ENCODE results near the gene PRTN3. TPM values are rescaled to one million over a fixed set of nuclear protein-coding genes. Genes with fewer than 3 reads are reported as not detected.
A peak's percentile ranks its signal among the peaks of the same experiment; 100 is the strongest.

PRTN3 gene
- total RNA-seq, 4 donors from 2014 or later = not detected

DNA sequence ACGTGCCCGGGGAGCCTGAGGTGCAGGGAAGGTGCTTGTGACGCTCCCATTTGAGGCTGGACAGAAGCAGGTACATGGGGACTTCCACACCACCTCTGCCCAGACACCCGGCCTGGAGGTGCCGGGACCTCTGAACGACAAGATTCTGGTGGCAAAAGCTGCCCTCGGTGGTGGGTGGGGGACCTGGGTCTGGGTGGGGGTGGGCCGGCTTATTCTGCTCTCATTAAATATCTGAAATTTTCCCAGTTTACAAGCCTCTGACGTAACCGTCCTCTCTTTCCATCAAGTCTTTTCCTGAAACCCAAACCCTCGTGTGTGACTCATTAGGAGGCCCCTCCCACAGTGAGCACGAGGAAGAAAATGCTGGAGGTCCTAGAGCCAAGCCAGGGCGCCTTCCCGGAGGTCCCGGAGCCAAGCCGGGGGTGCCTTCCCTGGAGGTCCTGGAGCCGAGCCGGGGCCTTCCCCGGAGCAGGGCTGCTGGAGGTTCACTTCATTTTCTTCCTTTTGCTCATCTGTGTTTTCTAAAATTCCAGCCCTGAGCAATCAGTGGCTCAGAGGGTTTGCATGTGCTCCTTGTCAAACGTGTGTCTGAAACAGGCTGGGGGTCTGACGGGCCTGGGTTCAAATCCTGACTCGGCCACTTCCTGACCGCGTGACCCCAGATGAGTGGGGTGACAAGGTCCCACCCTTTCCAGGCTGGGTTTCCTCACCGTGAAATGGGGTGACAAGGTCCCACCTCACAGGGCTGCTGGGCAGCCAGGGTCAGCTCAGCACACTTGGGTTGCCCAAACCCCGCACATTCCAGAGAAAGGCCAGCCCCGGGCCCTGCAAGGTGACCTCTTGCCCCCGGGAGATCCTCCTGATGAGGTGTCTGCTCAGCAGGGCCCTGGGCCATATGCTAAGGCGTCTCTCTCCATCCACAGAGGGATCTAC, 28.7 kb downstream of the PRTN3 start:
- Histone ChIP-seq H3K36me3 (peaks cover 0 to 76% (median 0%) of the 10 kb centered on the region in 3 donors), H3K27ac (peak overlapping the region; percentile 80 to 90 (median 86)), H3K4me1 (peaks cover 0 to 43% (median 13%) of the 10 kb centered on the region in 4 donors), H3K4me3 (no peak overlapping the region), H3K27me3 (no peaks in the 10 kb centered on the region), H3K9me3 (no peaks in the 10 kb centered on the region)
- peak; percentile 58 to 80 for DNase-seq (ENCODE audit: low spot score in 2 of 2)
- WGBS, 2 donors = 54% methylated on average over 29 of the region's 29 CpGs
- TF ChIP-seq POLR2A (IDR thresholded peaks at IDR 0.05) (no peak), CTCF (IDR thresholded peaks at IDR 0.05) (no peak), EP300 (IDR thresholded peaks at IDR 0.05) (peak in 1 of 2 donors; percentile 59)

GRCh38 chr19:870314-870713, 29.5 kb downstream of the PRTN3 start:
- no peaks in the 10 kb centered on the region for H3K27me3 ChIP-seq
- H3K4me1 ChIP-seq = peaks cover 0 to 43% (median 13%) of the 10 kb centered on the region in 4 donors
- no peak for TF ChIP-seq EP300 (IDR thresholded peaks at IDR 0.05)
- no peak for TF ChIP-seq CTCF (IDR thresholded peaks at IDR 0.05)
- TF ChIP-seq POLR2A (IDR thresholded peaks at IDR 0.05) = no peak
- H3K9me3 ChIP-seq = no peaks in the 10 kb centered on the region
- H3K4me3 ChIP-seq = no peak overlapping the region
- DNase-seq (ENCODE audit: low spot score in 2 of 2) = no peak
- peak overlapping the region; percentile 68 to 90 (median 82) for H3K27ac ChIP-seq
- H3K36me3 ChIP-seq = peaks cover 0 to 84% (median 0%) of the 10 kb centered on the region in 3 donors
- WGBS, 2 donors = 88 to 92% methylated on average over 8 of the region's 8 CpGs

DNA sequence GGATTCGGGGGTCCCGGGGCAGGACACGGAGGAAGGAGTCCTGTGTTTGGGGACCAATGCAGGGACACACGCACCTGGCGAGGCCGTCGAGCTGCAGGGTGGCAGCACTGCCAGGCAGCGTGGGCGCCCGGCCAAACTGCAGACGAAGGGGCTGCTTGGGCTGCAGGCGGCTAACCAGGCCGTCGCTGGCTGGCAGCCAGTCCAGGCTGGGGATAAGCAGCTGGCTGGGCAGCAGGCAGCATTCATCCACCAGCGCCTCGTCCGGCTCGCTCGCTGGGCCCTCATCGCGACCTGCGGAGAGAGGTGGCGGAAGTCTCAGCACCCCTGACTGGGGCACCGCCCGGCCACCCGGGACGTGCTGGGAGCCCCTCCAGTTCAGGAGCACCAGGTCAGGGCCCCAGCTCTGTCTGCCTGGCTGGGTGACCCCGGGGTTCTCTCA, 30.2 kb downstream of the PRTN3 start:
- WGBS, 2 donors = 77% methylated on average over 12 to 15 of the region's 28 CpGs
- peaks cover 0 to 43% (median 13%) of the 10 kb centered on the region in 4 donors for H3K4me1 ChIP-seq
- peaks cover 0 to 85% (median 0%) of the 10 kb centered on the region in 3 donors for H3K36me3 ChIP-seq
- H3K27ac ChIP-seq = peak overlapping the region in 1 of 4 donors; percentile 90
- TF ChIP-seq EP300 (IDR thresholded peaks at IDR 0.05) (peak in 1 of 2 donors; percentile 9), CTCF (IDR thresholded peaks at IDR 0.05) (no peak)
- no peaks in the 10 kb centered on the region for H3K27me3 ChIP-seq
- no peak overlapping the region for H3K4me3 ChIP-seq
- no peaks in the 10 kb centered on the region for H3K9me3 ChIP-seq
- DNase-seq (ENCODE audit: low spot score in 2 of 2) = no peak

DNA sequence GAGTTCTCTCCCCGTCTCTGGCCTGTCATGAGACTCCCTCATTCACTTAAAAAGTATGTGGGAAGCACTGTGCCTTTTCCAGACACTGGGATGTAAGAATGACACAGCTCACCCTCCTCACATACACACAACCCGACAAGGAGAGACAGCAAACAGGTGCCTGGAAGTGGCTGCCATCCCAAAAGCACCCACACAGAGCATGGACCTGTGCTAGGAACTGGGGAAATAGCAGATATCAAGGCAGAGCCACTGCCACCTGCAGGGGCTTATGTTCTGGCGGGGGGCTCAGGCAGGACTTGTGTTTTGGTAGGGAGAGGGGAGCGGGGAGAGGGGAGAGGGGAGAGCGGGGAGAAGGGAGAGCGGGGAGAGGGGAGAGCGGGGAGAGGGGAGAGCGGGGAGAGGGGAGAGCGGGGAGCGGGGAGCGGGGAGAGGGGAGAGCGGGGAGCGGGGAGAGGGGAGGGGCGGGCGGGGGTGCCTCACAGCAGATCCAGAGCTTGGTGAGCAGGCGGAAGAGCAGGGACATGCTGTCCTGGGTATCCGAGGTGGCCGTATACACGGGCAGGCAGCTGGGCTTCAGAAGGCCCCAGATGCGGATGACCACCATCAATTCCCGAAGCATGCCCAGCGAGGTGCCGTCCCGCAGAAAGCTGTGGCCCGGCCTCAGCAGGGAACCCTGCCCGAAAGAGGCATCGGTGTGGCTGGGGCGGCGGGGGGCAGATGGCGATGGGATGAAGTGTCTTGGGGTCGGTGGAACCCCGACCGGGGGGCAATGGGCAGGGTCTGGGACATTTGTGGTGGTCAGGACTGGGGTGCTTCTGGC, 30.9 kb downstream of the PRTN3 start:
- H3K4me3 ChIP-seq = no peak overlapping the region
- H3K4me1 ChIP-seq = peaks cover 0 to 43% (median 13%) of the 10 kb centered on the region in 4 donors
- peak overlapping the region; percentile 74 to 90 (median 80) for H3K27ac ChIP-seq
- 86 to 90% methylated on average over 22 to 23 of the region's 33 CpGs for WGBS, 2 donors
- H3K27me3 ChIP-seq = no peaks in the 10 kb centered on the region
- no peak for TF ChIP-seq POLR2A (IDR thresholded peaks at IDR 0.05)
- no peak for TF ChIP-seq EP300 (IDR thresholded peaks at IDR 0.05)
- TF ChIP-seq CTCF (IDR thresholded peaks at IDR 0.05) = no peak
- no peak for DNase-seq (ENCODE audit: low spot score in 2 of 2)
- no peaks in the 10 kb centered on the region for H3K9me3 ChIP-seq
- H3K36me3 ChIP-seq = peaks cover 0 to 89% (median 0%) of the 10 kb centered on the region in 3 donors

All from tibial nerve (tissue), 4 donors.